Right lobe of liver (tissue), 4 donors: ENCODE data around the gene CACNA1F.

ENCODE experiments used
- POLR2A ChIP-seq: fragments of 450-650 bp; IDR thresholded peaks from one replicate; pipeline ENCODE4 v1.6.1; 2017; ENCODE audit warnings: antibody characterized with exemption, mild to moderate bottlenecking
- TF ChIP-seq, protein P1 (sequence below), 4 donors: fragments of 200-600 bp in 3 of 4; fragments of 450-650 bp in 1 of 4; IDR thresholded peaks; one replicate each; pipeline versions ENCODE4 v1.5.1 to v1.8.0; 2016 to 2022; ENCODE audit warnings: antibody characterized with exemption in 4 of 4, mild to moderate bottlenecking in 2 of 4
- donor health status: DM: no; HTN: no; CAD: no.
- donor health status: DM: no; HTN: no; CAD: no.
- donor health status: DM: no; HTN: yes; CAD: no.

DNA sequence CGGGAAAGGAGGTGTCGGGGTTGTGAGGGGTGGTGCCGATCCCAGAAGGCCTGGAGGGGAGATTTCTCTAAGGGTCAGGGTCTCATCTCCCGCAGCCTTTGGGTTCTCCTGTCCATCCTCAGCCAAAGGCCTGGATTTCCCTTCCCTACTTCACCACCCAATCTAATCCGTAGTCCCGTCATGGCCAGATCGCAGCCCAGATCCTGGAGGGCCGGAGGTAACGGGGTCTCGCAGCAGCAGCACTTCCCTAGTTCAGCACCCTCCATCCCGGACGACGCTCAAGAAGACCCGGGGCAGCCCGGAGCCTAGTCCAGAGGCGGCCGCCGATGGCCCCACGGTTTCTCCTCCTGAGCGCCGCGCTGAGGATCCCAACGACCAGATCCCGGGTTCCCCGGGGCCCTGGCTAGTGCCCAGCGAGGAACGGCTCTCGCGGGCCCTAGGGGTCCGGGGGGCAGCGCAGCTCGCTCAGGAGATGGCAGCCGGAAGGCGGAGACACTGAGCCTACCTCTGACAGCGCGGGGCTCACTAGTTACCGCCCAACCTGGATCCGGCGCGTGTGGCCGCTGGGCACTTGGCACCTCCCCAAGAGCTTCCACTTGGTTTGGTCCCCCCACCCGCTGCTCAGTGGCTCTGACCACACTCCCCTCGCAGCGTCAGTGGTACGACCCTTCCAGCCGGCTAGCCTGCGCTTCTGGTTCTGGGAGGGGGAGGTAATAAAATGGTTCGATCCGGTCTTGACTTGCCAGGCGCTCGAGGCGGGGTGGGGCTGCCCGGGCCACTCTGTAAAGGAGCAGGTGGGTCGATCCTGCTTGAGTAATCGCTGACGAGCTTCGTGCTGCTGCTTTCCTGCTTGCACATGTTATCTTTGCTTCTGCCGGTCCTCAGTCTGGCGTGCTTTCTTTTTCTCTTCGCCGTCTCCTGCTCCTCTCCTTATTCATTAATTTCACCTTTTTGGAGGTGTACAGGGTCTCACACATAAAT, 66.9 kb downstream of the CACNA1F start:
- TF ChIP-seq, protein P1, sequence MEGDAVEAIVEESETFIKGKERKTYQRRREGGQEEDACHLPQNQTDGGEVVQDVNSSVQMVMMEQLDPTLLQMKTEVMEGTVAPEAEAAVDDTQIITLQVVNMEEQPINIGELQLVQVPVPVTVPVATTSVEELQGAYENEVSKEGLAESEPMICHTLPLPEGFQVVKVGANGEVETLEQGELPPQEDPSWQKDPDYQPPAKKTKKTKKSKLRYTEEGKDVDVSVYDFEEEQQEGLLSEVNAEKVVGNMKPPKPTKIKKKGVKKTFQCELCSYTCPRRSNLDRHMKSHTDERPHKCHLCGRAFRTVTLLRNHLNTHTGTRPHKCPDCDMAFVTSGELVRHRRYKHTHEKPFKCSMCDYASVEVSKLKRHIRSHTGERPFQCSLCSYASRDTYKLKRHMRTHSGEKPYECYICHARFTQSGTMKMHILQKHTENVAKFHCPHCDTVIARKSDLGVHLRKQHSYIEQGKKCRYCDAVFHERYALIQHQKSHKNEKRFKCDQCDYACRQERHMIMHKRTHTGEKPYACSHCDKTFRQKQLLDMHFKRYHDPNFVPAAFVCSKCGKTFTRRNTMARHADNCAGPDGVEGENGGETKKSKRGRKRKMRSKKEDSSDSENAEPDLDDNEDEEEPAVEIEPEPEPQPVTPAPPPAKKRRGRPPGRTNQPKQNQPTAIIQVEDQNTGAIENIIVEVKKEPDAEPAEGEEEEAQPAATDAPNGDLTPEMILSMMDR (IDR thresholded peaks at IDR 0.05): peak in 1 of 4 donors; percentile 12
- TF ChIP-seq POLR2A: no peak
